ENCODE data around the gene WIPF1.

The WIPF1 gene

GRCh38 chr2:174555998-174556397 is 41.6 kb downstream of the WIPF1 start:
- Histone ChIP-seq H3K4me2 (ENCODE audit: insufficient read depth, low read length) (no peak overlapping the region), H3K9me3 (ENCODE audit: insufficient read depth, low read length, severe bottlenecking) (no peaks in the 10 kb centered on the region), H3K27me3 (ENCODE audit: insufficient read depth, low read length, poor library complexity) (no peaks in the 10 kb centered on the region), H3K27ac (ENCODE audit: low read length) (no peak overlapping the region), H4K20me1 (ENCODE audit: insufficient read depth, low read length) (no peaks in the 10 kb centered on the region), H3K4me3 (ENCODE audit: low read depth in 1 of 2, low read length in 2 of 2) (no peak overlapping the region), H3K4me1 (ENCODE audit: insufficient read depth, low read length) (no peaks in the 10 kb centered on the region), H3K9ac (ENCODE audit: low read depth, low read length) (no peak overlapping the region), H2AFZ (ENCODE audit: low read depth, low read length) (no peak overlapping the region), H3K36me3 (ENCODE audit: insufficient read depth, low read length) (peaks cover 22% of the 10 kb centered on the region; the same call in 1 of the 2 replicates), H3K79me2 (ENCODE audit: insufficient read depth, low read length) (no peaks in the 10 kb centered on the region)
- DNase-seq = no peak
- TF ChIP-seq EZH2 (IDR thresholded peaks at IDR 0.05; ENCODE audit: borderline replicate concordance, low read depth, low read length, severe bottlenecking) (no peak), CTCF (IDR thresholded peaks at IDR 0.05; ENCODE audit: borderline replicate concordance, extremely low read depth, low read length, poor library complexity, severe bottlenecking) (no peak)
- ATAC-seq (ENCODE audit: insufficient read depth, low read depth) = no peak

- Histone ChIP-seq H3K4me3 (ENCODE audit: low read depth in 1 of 2, low read length in 2 of 2) (no peak overlapping the region), H4K20me1 (ENCODE audit: insufficient read depth, low read length) (no peaks in the 10 kb centered on the region), H3K4me2 (ENCODE audit: insufficient read depth, low read length) (no peak overlapping the region), H3K4me1 (ENCODE audit: insufficient read depth, low read length) (no peaks in the 10 kb centered on the region), H3K9ac (ENCODE audit: low read depth, low read length) (no peak overlapping the region), H3K27me3 (ENCODE audit: insufficient read depth, low read length, poor library complexity) (no peaks in the 10 kb centered on the region), H3K9me3 (ENCODE audit: insufficient read depth, low read length, severe bottlenecking) (no peaks in the 10 kb centered on the region), H3K79me2 (ENCODE audit: insufficient read depth, low read length) (no peaks in the 10 kb centered on the region), H2AFZ (ENCODE audit: low read depth, low read length) (no peak overlapping the region), H3K36me3 (ENCODE audit: insufficient read depth, low read length) (peaks cover 17% of the 10 kb centered on the region; the same call in 1 of the 2 replicates), H3K27ac (ENCODE audit: low read length) (no peak overlapping the region)
- DNase-seq = no peak
- no peak for TF ChIP-seq EZH2 (IDR thresholded peaks at IDR 0.05; ENCODE audit: borderline replicate concordance, low read depth, low read length, severe bottlenecking)
- no peak for TF ChIP-seq CTCF (IDR thresholded peaks at IDR 0.05; ENCODE audit: borderline replicate concordance, extremely low read depth, low read length, poor library complexity, severe bottlenecking)
- no peak for ATAC-seq (ENCODE audit: insufficient read depth, low read depth)
These were observed 43.0 kb downstream of the WIPF1 start for GRCh38 chr2:174554529-174555150.

GRCh38 chr2:174553811-174554493 is 43.7 kb downstream of the WIPF1 start:
- Histone ChIP-seq H4K20me1 (ENCODE audit: insufficient read depth, low read length) (no peaks in the 10 kb centered on the region), H3K79me2 (ENCODE audit: insufficient read depth, low read length) (no peaks in the 10 kb centered on the region), H3K27ac (ENCODE audit: low read length) (no peak overlapping the region), H3K9me3 (ENCODE audit: insufficient read depth, low read length, severe bottlenecking) (no peaks in the 10 kb centered on the region), H3K4me3 (ENCODE audit: low read depth in 1 of 2, low read length in 2 of 2) (no peak overlapping the region), H3K36me3 (ENCODE audit: insufficient read depth, low read length) (peaks cover 11% of the 10 kb centered on the region; the same call in 1 of the 2 replicates), H3K4me2 (ENCODE audit: insufficient read depth, low read length) (no peak overlapping the region), H3K9ac (ENCODE audit: low read depth, low read length) (no peak overlapping the region), H2AFZ (ENCODE audit: low read depth, low read length) (no peak overlapping the region), H3K27me3 (ENCODE audit: insufficient read depth, low read length, poor library complexity) (no peaks in the 10 kb centered on the region), H3K4me1 (ENCODE audit: insufficient read depth, low read length) (no peaks in the 10 kb centered on the region)
- DNase-seq (no peak), ATAC-seq (ENCODE audit: insufficient read depth, low read depth) (peak; percentile 30; the same call in 1 of the 3 replicates)
- no peak for TF ChIP-seq EZH2 (IDR thresholded peaks at IDR 0.05; ENCODE audit: borderline replicate concordance, low read depth, low read length, severe bottlenecking)
- TF ChIP-seq CTCF (IDR thresholded peaks at IDR 0.05; ENCODE audit: borderline replicate concordance, extremely low read depth, low read length, poor library complexity, severe bottlenecking) = no peak
